ENCODE data around the gene MINDY4. TPM values are rescaled to one million over a fixed set of nuclear protein-coding genes. Genes with fewer than 3 reads are reported as not detected.

Gene MINDY4
- total RNA-seq, 1 experiment from 2014 or later, result 3.0 TPM

- H3K4me1 ChIP-seq (ENCODE audit: insufficient read depth, low read length), result peaks cover 22% of the 10 kb centered on the region
- no peaks in the 10 kb centered on the region for H3K27me3 ChIP-seq (ENCODE audit: low read length)
- H3K79me2 ChIP-seq (ENCODE audit: low read length), result no peaks in the 10 kb centered on the region
- no peaks in the 10 kb centered on the region for H3K9me2 ChIP-seq (replicated peaks; ENCODE audit: low read length)
- no peak for ATAC-seq
- no peaks in the 10 kb centered on the region for H3K9me3 ChIP-seq (ENCODE audit: low read length)
- no peaks in the 10 kb centered on the region for H4K20me1 ChIP-seq (ENCODE audit: low read length)
- no TSS peak for BruUV-seq (replicated peaks)
- ChIA-PET POLR2A (ENCODE audit: unreplicated experiment) (no interaction called here), CTCF (no interaction called here)
- no peaks in the 10 kb centered on the region for H3F3A ChIP-seq (ENCODE audit: low read length, unreplicated experiment)
- H2AFZ ChIP-seq (ENCODE audit: low read length), result no peak overlapping the region
- no peaks in the 10 kb centered on the region for H3K36me3 ChIP-seq (ENCODE audit: low read depth, low read length)
- H3K4me2 ChIP-seq (ENCODE audit: low read length), result no peak overlapping the region
- H3K27ac ChIP-seq (ENCODE audit: low read length), result no peak overlapping the region
- H3K9ac ChIP-seq (ENCODE audit: low read length), result no peak overlapping the region
- H3K4me3 ChIP-seq (ENCODE audit: low read length), result no peak overlapping the region
- intact Hi-C loops (cut with micrococcal nuclease), result no loop called here
- no peak for DNase-seq
- TF ChIP-seq EZH2phosphoT487 (IDR thresholded peaks at IDR 0.05; ENCODE audit: borderline replicate concordance, low read length) (no peak), EZH2 (IDR thresholded peaks at IDR 0.05; ENCODE audit: low read length, unreplicated experiment) (no peak)
- TF ChIP-seq, protein P1, sequence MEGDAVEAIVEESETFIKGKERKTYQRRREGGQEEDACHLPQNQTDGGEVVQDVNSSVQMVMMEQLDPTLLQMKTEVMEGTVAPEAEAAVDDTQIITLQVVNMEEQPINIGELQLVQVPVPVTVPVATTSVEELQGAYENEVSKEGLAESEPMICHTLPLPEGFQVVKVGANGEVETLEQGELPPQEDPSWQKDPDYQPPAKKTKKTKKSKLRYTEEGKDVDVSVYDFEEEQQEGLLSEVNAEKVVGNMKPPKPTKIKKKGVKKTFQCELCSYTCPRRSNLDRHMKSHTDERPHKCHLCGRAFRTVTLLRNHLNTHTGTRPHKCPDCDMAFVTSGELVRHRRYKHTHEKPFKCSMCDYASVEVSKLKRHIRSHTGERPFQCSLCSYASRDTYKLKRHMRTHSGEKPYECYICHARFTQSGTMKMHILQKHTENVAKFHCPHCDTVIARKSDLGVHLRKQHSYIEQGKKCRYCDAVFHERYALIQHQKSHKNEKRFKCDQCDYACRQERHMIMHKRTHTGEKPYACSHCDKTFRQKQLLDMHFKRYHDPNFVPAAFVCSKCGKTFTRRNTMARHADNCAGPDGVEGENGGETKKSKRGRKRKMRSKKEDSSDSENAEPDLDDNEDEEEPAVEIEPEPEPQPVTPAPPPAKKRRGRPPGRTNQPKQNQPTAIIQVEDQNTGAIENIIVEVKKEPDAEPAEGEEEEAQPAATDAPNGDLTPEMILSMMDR (conservative IDR thresholded peaks at IDR 0.05; ENCODE audit: low read depth, low read length), result no peak
These were observed 151.4 kb downstream of the MINDY4 start for GRCh38 chr7:30922596-30922995.

- Histone ChIP-seq H3K4me2 (ENCODE audit: low read length) (no peak overlapping the region), H2AFZ (ENCODE audit: low read length) (no peak overlapping the region), H3K36me3 (ENCODE audit: low read depth, low read length) (no peaks in the 10 kb centered on the region), H3K79me2 (ENCODE audit: low read length) (no peaks in the 10 kb centered on the region), H3K9ac (ENCODE audit: low read length) (no peak overlapping the region), H3K9me3 (ENCODE audit: low read length) (no peaks in the 10 kb centered on the region), H3K9me2 (replicated peaks; ENCODE audit: low read length) (no peaks in the 10 kb centered on the region), H3F3A (ENCODE audit: low read length, unreplicated experiment) (no peaks in the 10 kb centered on the region), H3K4me3 (ENCODE audit: low read length) (no peak overlapping the region), H4K20me1 (ENCODE audit: low read length) (no peaks in the 10 kb centered on the region), H3K27me3 (ENCODE audit: low read length) (no peaks in the 10 kb centered on the region), H3K27ac (ENCODE audit: low read length) (no peak overlapping the region), H3K4me1 (ENCODE audit: insufficient read depth, low read length) (peaks cover 22% of the 10 kb centered on the region)
- DNase-seq (no peak), ATAC-seq (no peak)
- no TSS peak for BruUV-seq (replicated peaks)
- CTCF ChIA-PET, result no interaction called here
- POLR2A ChIA-PET (ENCODE audit: unreplicated experiment), result no interaction called here
- TF ChIP-seq, protein P1 (conservative IDR thresholded peaks at IDR 0.05; ENCODE audit: low read depth, low read length), result no peak
- TF ChIP-seq EZH2 (IDR thresholded peaks at IDR 0.05; ENCODE audit: low read length, unreplicated experiment) (no peak), EZH2phosphoT487 (IDR thresholded peaks at IDR 0.05; ENCODE audit: borderline replicate concordance, low read length) (no peak)
- intact Hi-C loops (cut with micrococcal nuclease), result no loop called here
These were observed 152.0 kb downstream of the MINDY4 start for GRCh38 chr7:30923009-30923773.

GRCh38 chr7:30923774-30924413, 152.7 kb downstream of the MINDY4 start:
- no peak overlapping the region for H3K9ac ChIP-seq (ENCODE audit: low read length)
- ChIA-PET CTCF (no interaction called here), POLR2A (ENCODE audit: unreplicated experiment) (no interaction called here)
- H3F3A ChIP-seq (ENCODE audit: low read length, unreplicated experiment), result no peaks in the 10 kb centered on the region
- no peaks in the 10 kb centered on the region for H4K20me1 ChIP-seq (ENCODE audit: low read length)
- no peaks in the 10 kb centered on the region for H3K9me3 ChIP-seq (ENCODE audit: low read length)
- ATAC-seq (no peak), DNase-seq (no peak)
- peaks cover 22% of the 10 kb centered on the region for H3K4me1 ChIP-seq (ENCODE audit: insufficient read depth, low read length)
- H2AFZ ChIP-seq (ENCODE audit: low read length), result no peak overlapping the region
- H3K9me2 ChIP-seq (replicated peaks; ENCODE audit: low read length), result no peaks in the 10 kb centered on the region
- intact Hi-C loops (cut with micrococcal nuclease), result no loop called here
- H3K4me2 ChIP-seq (ENCODE audit: low read length), result no peak overlapping the region
- TF ChIP-seq EZH2phosphoT487 (IDR thresholded peaks at IDR 0.05; ENCODE audit: borderline replicate concordance, low read length), result no peak
- no peak for TF ChIP-seq EZH2 (IDR thresholded peaks at IDR 0.05; ENCODE audit: low read length, unreplicated experiment)
- TF ChIP-seq, protein P1 (conservative IDR thresholded peaks at IDR 0.05; ENCODE audit: low read depth, low read length), result no peak
- no peaks in the 10 kb centered on the region for H3K36me3 ChIP-seq (ENCODE audit: low read depth, low read length)
- BruUV-seq (replicated peaks), result no TSS peak
- H3K79me2 ChIP-seq (ENCODE audit: low read length), result no peaks in the 10 kb centered on the region
- H3K27ac ChIP-seq (ENCODE audit: low read length), result no peak overlapping the region
- no peaks in the 10 kb centered on the region for H3K27me3 ChIP-seq (ENCODE audit: low read length)
- no peak overlapping the region for H3K4me3 ChIP-seq (ENCODE audit: low read length)

Data from PC-3 (cell line).